HEK293 (cell line): ENCODE data around the gene NDUFS8.

Experiments
- ZBTB10 ChIP-seq: fragments of 450-650 bp; formaldehyde crosslinking; IDR thresholded peaks from 2 replicates; pipeline ENCODE4 v1.5.1; 2016; ENCODE audit warnings: missing biosample characterization, missing genetic modification characterization
- ZFP41 ChIP-seq: fragments of 450-650 bp; formaldehyde crosslinking; IDR thresholded peaks from 2 replicates; pipeline ENCODE4 v1.5.1; 2016; ENCODE audit warnings: missing biosample characterization, missing genetic modification characterization, borderline replicate concordance
- ZNF366 ChIP-seq: fragments of 450-650 bp; formaldehyde crosslinking; conservative IDR thresholded peaks from 2 replicates; pipeline ENCODE4 v1.5.1; 2016; ENCODE audit warnings: missing biosample characterization, missing genetic modification characterization
- ZNF548 ChIP-seq: fragments of 450-650 bp; formaldehyde crosslinking; IDR thresholded peaks from 2 replicates; pipeline ENCODE4 v1.5.1; 2016; ENCODE audit warnings: missing biosample characterization, missing genetic modification characterization
- ZNF664 ChIP-seq: fragments of 450-650 bp; formaldehyde crosslinking; IDR thresholded peaks from 2 replicates; pipeline ENCODE4 v1.5.1; 2016; ENCODE audit warnings: missing biosample characterization, missing genetic modification characterization
- ZNF768 ChIP-seq: fragments of 450-650 bp; formaldehyde crosslinking; IDR thresholded peaks from 2 replicates; pipeline ENCODE4 v1.5.1; 2018; ENCODE audit warnings: missing biosample characterization, mild to moderate bottlenecking, missing genetic modification characterization
- ZSCAN30 ChIP-seq: fragments of 450-650 bp; IDR thresholded peaks from 2 replicates; pipeline ENCODE4 v1.5.1; 2018; ENCODE audit warnings: missing biosample characterization, mild to moderate bottlenecking, missing genetic modification characterization, moderate library complexity
- TF ChIP-seq, protein P1 (sequence below): fragments of 450-650 bp; formaldehyde crosslinking; IDR thresholded peaks from 2 replicates; pipeline ENCODE4 v1.5.1; 2016; ENCODE audit warnings: missing biosample characterization, missing genetic modification characterization
- TF ChIP-seq, protein P2 (sequence below): fragments of 450-650 bp; formaldehyde crosslinking; IDR thresholded peaks from 2 replicates; pipeline ENCODE4 v1.5.1; 2016; ENCODE audit warnings: missing biosample characterization, missing genetic modification characterization, borderline replicate concordance
- TF ChIP-seq, protein P3 (sequence below): fragments of 450-650 bp; formaldehyde crosslinking; conservative IDR thresholded peaks from 2 replicates; pipeline ENCODE4 v1.5.1; 2016; ENCODE audit warnings: low read depth, missing biosample characterization, missing genetic modification characterization

- TF ChIP-seq, protein P1, sequence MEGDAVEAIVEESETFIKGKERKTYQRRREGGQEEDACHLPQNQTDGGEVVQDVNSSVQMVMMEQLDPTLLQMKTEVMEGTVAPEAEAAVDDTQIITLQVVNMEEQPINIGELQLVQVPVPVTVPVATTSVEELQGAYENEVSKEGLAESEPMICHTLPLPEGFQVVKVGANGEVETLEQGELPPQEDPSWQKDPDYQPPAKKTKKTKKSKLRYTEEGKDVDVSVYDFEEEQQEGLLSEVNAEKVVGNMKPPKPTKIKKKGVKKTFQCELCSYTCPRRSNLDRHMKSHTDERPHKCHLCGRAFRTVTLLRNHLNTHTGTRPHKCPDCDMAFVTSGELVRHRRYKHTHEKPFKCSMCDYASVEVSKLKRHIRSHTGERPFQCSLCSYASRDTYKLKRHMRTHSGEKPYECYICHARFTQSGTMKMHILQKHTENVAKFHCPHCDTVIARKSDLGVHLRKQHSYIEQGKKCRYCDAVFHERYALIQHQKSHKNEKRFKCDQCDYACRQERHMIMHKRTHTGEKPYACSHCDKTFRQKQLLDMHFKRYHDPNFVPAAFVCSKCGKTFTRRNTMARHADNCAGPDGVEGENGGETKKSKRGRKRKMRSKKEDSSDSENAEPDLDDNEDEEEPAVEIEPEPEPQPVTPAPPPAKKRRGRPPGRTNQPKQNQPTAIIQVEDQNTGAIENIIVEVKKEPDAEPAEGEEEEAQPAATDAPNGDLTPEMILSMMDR (tag by site-specific recombination), result no peak
- TF ChIP-seq ZSCAN30, result no peak
- TF ChIP-seq, protein P2, sequence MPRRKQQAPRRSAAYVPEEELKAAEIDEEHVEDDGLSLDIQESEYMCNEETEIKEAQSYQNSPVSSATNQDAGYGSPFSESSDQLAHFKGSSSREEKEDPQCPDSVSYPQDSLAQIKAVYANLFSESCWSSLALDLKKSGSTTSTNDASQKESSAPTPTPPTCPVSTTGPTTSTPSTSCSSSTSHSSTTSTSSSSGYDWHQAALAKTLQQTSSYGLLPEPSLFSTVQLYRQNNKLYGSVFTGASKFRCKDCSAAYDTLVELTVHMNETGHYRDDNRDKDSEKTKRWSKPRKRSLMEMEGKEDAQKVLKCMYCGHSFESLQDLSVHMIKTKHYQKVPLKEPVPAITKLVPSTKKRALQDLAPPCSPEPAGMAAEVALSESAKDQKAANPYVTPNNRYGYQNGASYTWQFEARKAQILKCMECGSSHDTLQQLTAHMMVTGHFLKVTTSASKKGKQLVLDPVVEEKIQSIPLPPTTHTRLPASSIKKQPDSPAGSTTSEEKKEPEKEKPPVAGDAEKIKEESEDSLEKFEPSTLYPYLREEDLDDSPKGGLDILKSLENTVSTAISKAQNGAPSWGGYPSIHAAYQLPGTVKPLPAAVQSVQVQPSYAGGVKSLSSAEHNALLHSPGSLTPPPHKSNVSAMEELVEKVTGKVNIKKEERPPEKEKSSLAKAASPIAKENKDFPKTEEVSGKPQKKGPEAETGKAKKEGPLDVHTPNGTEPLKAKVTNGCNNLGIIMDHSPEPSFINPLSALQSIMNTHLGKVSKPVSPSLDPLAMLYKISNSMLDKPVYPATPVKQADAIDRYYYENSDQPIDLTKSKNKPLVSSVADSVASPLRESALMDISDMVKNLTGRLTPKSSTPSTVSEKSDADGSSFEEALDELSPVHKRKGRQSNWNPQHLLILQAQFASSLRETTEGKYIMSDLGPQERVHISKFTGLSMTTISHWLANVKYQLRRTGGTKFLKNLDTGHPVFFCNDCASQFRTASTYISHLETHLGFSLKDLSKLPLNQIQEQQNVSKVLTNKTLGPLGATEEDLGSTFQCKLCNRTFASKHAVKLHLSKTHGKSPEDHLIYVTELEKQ (tag by site-specific recombination), result no peak
- TF ChIP-seq, protein P3, sequence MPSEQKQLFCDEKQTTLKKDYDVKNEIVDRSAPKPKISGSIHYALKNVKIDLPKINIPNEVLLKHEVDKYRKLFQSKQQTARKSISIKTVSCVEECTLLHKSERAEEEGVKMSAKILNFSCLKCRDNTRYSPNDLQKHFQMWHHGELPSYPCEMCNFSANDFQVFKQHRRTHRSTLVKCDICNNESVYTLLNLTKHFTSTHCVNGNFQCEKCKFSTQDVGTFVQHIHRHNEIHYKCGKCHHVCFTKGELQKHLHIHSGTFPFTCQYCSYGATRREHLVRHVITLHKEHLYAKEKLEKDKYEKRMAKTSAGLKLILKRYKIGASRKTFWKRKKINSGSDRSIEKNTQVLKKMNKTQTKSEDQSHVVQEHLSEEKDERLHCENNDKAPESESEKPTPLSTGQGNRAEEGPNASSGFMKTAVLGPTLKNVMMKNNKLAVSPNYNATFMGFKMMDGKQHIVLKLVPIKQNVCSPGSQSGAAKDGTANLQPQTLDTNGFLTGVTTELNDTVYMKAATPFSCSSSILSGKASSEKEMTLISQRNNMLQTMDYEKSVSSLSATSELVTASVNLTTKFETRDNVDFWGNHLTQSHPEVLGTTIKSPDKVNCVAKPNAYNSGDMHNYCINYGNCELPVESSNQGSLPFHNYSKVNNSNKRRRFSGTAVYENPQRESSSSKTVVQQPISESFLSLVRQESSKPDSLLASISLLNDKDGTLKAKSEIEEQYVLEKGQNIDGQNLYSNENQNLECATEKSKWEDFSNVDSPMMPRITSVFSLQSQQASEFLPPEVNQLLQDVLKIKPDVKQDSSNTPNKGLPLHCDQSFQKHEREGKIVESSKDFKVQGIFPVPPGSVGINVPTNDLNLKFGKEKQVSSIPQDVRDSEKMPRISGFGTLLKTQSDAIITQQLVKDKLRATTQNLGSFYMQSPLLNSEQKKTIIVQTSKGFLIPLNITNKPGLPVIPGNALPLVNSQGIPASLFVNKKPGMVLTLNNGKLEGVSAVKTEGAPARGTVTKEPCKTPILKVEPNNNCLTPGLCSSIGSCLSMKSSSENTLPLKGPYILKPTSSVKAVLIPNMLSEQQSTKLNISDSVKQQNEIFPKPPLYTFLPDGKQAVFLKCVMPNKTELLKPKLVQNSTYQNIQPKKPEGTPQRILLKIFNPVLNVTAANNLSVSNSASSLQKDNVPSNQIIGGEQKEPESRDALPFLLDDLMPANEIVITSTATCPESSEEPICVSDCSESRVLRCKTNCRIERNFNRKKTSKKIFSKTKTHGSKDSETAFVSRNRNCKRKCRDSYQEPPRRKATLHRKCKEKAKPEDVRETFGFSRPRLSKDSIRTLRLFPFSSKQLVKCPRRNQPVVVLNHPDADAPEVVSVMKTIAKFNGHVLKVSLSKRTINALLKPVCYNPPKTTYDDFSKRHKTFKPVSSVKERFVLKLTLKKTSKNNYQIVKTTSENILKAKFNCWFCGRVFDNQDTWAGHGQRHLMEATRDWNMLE (tag by site-specific recombination), result no peak
- no peak for TF ChIP-seq ZBTB10 (tag by site-specific recombination)
- TF ChIP-seq ZFP41 (tag by site-specific recombination), result no peak
- TF ChIP-seq ZNF664 (tag by site-specific recombination), result no peak
- no peak for TF ChIP-seq ZNF768 (tag by site-specific recombination)
- TF ChIP-seq ZNF366 (tag by site-specific recombination), result no peak
- no peak for TF ChIP-seq ZNF548 (tag by site-specific recombination)
Observed at GRCh38 chr11:68043029-68043348, 12.5 kb downstream of the NDUFS8 start.
